Measurements from ENCODE around the gene COPS8. TPM values are rescaled to one million over a fixed set of nuclear protein-coding genes. Genes with fewer than 3 reads are reported as not detected.

Gene COPS8
- total RNA-seq, 1 donor from 2014 or later = 111 TPM

GRCh38 chr2:237139123-237139675, 53.5 kb downstream of the COPS8 start:
- no peak for DNase-seq (ENCODE audit: low read depth)
- H3K4me3 ChIP-seq (ENCODE audit: low read depth, low read length) = no peak overlapping the region
- TF ChIP-seq, protein P1, sequence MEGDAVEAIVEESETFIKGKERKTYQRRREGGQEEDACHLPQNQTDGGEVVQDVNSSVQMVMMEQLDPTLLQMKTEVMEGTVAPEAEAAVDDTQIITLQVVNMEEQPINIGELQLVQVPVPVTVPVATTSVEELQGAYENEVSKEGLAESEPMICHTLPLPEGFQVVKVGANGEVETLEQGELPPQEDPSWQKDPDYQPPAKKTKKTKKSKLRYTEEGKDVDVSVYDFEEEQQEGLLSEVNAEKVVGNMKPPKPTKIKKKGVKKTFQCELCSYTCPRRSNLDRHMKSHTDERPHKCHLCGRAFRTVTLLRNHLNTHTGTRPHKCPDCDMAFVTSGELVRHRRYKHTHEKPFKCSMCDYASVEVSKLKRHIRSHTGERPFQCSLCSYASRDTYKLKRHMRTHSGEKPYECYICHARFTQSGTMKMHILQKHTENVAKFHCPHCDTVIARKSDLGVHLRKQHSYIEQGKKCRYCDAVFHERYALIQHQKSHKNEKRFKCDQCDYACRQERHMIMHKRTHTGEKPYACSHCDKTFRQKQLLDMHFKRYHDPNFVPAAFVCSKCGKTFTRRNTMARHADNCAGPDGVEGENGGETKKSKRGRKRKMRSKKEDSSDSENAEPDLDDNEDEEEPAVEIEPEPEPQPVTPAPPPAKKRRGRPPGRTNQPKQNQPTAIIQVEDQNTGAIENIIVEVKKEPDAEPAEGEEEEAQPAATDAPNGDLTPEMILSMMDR (conservative IDR thresholded peaks at IDR 0.05; ENCODE audit: low read depth, low read length) = no peak

GRCh38 chr2:237140689-237141285, 55.1 kb downstream of the COPS8 start:
- TF ChIP-seq, protein P1 (conservative IDR thresholded peaks at IDR 0.05; ENCODE audit: low read depth, low read length) = no peak
- no peak for DNase-seq (ENCODE audit: low read depth)
- no peak overlapping the region for H3K4me3 ChIP-seq (ENCODE audit: low read depth, low read length)

DNA sequence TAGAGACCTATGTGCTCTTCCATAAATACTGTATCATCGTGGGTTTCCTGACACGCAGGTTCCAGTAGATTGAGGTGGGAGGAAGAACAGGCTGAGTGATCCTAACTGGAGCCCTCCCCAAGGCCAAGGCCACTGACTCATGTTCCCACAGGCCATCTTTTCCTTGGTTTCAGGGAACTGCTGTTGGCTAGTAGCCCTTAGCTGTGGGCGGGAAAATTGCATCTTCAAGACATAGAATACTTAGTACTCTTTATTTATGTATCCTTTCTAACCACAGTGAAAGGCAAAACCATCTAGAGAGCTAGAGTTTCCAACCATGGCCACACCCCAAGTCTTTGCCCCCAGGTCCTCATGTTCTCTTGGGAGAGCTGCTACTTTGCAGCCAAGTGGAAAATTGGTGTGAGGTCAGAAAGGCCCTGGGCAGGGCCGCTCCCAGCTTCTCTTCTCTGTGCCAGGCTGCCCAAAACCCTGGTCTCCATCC, 55.9 kb downstream of the COPS8 start:
- no peak overlapping the region for H3K4me3 ChIP-seq (ENCODE audit: low read depth, low read length)
- TF ChIP-seq, protein P1 (conservative IDR thresholded peaks at IDR 0.05; ENCODE audit: low read depth, low read length) = no peak
- DNase-seq (ENCODE audit: low read depth) = no peak

DNA sequence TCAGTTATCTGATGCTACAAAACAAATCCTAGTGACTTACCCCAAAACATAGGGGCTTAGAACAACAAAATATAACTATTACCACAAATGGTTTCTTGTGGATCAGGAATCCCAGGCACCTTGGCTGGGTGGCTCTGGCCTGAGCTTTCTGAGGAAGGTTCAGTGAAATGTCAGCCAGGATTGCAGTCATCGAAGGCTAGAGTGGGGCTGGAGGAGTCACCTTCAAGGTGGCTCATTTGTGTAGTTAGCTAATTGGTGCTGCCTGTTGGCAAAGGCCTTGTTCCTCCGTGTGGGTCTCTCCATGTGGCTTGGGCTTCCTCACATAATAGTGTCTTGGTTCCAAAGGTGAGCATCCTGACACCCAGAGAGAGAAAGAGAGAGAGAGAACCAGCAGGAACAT, 57.4 kb downstream of the COPS8 start:
- H3K4me3 ChIP-seq (ENCODE audit: low read depth, low read length) = no peak overlapping the region
- TF ChIP-seq, protein P1 (conservative IDR thresholded peaks at IDR 0.05; ENCODE audit: low read depth, low read length) = no peak
- no peak for DNase-seq (ENCODE audit: low read depth)

GRCh38 chr2:237143676-237144440, 58.2 kb downstream of the COPS8 start:
- H3K4me3 ChIP-seq (ENCODE audit: low read depth, low read length) = no peak overlapping the region
- DNase-seq (ENCODE audit: low read depth) = no peak
- TF ChIP-seq, protein P1 (conservative IDR thresholded peaks at IDR 0.05; ENCODE audit: low read depth, low read length) = no peak

DNA sequence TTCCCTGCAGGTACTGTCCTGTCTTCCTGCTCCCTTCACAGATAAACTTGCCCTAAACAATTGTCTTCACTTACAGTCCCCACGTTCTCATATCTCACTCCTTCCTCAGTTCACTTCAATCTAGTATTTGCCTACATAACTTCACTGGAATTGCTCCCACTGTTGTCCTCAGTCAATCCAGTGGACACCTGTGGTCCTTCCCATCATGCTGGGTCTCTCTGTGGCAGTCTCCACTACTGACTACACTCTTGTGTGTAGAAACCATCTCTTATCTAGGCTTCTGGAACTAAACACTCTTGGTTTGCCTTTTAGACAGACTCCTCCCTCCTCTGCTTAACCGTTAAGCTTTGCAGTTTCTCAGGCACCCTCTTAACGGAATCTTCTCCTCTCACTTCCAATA, 58.8 kb downstream of the COPS8 start:
- DNase-seq (ENCODE audit: low read depth) = no peak
- no peak overlapping the region for H3K4me3 ChIP-seq (ENCODE audit: low read depth, low read length)
- TF ChIP-seq, protein P1 (conservative IDR thresholded peaks at IDR 0.05; ENCODE audit: low read depth, low read length) = no peak

Data from epithelial cell of proximal tubule (primary cell).